Measurements from ENCODE around the gene TSPO.

The TSPO gene

DNA sequence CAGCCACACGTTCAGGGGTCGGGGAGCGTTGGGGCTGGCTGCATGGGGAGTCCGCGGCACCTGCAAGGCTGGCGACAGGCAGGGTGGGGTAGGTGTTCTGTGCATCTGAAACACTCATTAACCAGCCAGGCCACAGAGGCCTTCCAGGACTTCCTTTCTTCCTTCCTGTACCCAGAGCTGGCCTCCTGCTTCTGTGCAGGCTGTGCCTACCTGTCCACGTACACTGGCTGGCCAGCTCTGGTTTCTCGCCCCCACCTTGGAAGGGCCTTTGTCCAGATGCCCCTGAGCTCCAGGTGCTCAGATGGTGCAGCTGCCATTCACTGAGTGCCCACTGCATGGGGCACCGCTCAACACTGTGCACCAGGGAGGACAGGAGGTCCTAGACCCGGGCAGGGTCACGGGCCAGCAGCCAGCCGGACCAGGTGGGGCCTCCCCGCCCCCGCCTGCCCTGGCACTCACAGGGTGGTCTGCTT lies 19.7 kb downstream of the TSPO start:
- Histone ChIP-seq H3K36me3 (ENCODE audit: control insufficient read depth, insufficient read depth, low read length) (peaks cover 88% of the 10 kb centered on the region), H3K27me3 (ENCODE audit: control insufficient read depth, insufficient read depth, low read length) (no peaks in the 10 kb centered on the region), H3K9me3 (ENCODE audit: control insufficient read depth, insufficient read depth, low read depth, low read length) (no peaks in the 10 kb centered on the region), H3K4me1 (ENCODE audit: control insufficient read depth, insufficient read depth, low read length) (no peaks in the 10 kb centered on the region), H3K4me3 (ENCODE audit: low read depth, low read length) (no peak overlapping the region), H3K27ac (ENCODE audit: low read depth, low read length) (no peak overlapping the region), H3K9ac (ENCODE audit: low read length) (no peak overlapping the region)

DNA sequence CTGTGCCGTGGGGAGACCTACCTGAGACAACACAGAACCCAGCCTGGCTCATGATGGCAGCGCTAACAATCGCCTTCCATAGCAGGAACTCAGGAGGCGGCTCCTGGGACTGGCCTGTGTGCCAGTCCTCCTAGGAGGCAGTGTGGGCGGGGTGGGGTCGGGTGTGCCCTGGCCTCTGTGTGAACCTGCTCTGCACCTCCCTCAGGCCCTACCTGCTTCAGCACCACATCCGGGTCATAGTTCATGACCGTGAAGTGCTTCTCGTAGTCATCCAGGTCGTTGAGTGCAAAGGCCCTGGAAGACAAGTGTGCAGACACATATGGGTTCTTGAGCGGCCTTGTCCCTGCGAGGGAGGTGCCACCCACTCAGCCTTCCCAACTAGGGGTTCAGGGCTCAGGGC lies 20.2 kb downstream of the TSPO start:
- Histone ChIP-seq H3K4me3 (ENCODE audit: low read depth, low read length) (no peak overlapping the region), H3K4me1 (ENCODE audit: control insufficient read depth, insufficient read depth, low read length) (no peaks in the 10 kb centered on the region), H3K36me3 (ENCODE audit: control insufficient read depth, insufficient read depth, low read length) (peaks cover 92% of the 10 kb centered on the region), H3K9me3 (ENCODE audit: control insufficient read depth, insufficient read depth, low read depth, low read length) (no peaks in the 10 kb centered on the region), H3K27ac (ENCODE audit: low read depth, low read length) (no peak overlapping the region), H3K27me3 (ENCODE audit: control insufficient read depth, insufficient read depth, low read length) (no peaks in the 10 kb centered on the region), H3K9ac (ENCODE audit: low read length) (no peak overlapping the region)

DNA sequence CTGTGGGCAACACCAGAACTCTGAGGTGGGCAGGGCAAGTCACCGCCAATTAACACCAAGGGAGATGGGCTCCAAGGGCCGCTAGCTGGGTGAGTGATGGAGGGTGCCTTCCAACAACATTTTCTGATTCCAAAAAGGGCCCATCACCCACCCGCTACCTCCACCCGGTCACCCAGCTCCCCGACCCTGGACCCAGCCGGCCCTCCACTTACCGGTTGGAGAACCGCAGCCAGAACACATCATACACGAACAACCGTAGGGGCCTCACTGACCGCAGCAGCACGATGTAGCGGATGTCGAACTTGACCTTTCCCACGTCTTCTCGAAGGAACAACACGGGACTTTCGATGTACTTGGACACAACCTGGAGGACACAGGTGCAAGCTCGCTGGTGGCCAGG lies 20.8 kb downstream of the TSPO start:
- H3K27ac ChIP-seq (ENCODE audit: low read depth, low read length), result no peak overlapping the region
- no peaks in the 10 kb centered on the region for H3K27me3 ChIP-seq (ENCODE audit: control insufficient read depth, insufficient read depth, low read length)
- H3K9ac ChIP-seq (ENCODE audit: low read length), result no peak overlapping the region
- H3K4me1 ChIP-seq (ENCODE audit: control insufficient read depth, insufficient read depth, low read length), result no peaks in the 10 kb centered on the region
- H3K4me3 ChIP-seq (ENCODE audit: low read depth, low read length), result no peak overlapping the region
- H3K9me3 ChIP-seq (ENCODE audit: control insufficient read depth, insufficient read depth, low read depth, low read length), result no peaks in the 10 kb centered on the region
- H3K36me3 ChIP-seq (ENCODE audit: control insufficient read depth, insufficient read depth, low read length), result peaks cover 90% of the 10 kb centered on the region

DNA sequence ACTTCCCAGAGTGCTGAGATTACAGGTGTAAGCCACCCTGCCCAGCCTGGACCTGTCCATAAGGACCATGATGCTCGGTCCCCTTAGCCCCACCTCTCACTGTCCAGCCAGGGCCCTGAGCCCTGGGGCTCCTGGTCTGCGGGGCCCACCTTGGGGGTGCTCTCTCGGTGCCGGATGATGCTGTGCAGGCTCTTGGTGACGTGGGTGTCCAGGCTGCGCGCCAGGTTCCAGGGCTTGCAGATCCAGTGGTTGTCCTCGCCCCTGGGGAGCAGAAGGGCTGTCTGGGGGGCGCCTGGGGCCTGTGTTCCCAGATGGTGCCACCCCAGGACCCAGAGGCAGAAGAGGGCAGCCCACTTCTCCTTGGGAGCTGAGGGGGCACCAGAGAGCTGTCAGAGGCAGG lies 22.2 kb downstream of the TSPO start:
- Histone ChIP-seq H3K4me1 (ENCODE audit: control insufficient read depth, insufficient read depth, low read length) (no peaks in the 10 kb centered on the region), H3K36me3 (ENCODE audit: control insufficient read depth, insufficient read depth, low read length) (peaks cover 86% of the 10 kb centered on the region), H3K27ac (ENCODE audit: low read depth, low read length) (no peak overlapping the region), H3K4me3 (ENCODE audit: low read depth, low read length) (no peak overlapping the region), H3K9ac (ENCODE audit: low read length) (no peak overlapping the region), H3K9me3 (ENCODE audit: control insufficient read depth, insufficient read depth, low read depth, low read length) (no peaks in the 10 kb centered on the region), H3K27me3 (ENCODE audit: control insufficient read depth, insufficient read depth, low read length) (no peaks in the 10 kb centered on the region)

DNA sequence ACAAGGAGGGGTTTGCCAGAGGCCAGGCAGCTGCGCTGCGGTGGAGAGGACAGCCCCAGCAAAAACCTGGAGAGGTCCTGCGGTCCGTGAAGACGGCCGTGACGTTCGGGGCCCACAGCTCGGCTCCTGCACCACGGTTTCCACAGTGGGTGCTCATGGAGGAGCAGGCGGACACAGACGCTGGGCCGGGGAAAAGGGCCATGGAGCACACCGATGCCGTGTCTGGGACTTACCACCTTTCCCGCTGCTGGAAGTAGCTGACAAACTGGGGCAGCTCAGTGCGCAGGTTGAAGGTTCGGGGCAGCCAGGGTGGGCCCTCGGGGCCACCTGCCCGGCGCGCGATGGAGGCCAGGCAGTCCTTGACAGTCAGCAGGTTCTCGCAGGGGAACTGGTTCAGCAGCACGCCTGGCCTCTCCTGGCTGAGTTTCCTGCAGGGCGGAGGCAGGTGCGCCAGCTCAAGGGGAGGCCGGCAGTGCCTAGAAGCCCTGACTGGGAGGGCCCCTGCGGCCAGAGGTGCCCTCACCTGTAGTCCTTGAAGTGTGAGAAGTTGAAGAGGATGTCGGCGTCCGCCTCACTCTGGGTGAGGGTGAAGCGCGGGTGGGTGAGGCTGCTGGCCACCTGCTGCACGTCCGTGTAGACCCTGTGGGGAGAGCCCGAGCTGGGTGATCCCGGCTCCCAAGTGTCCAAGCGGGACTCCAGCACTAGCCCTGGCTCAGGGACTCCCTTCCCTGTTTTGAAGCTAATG lies 22.8 kb downstream of the TSPO start:
- peaks cover 86% of the 10 kb centered on the region for H3K36me3 ChIP-seq (ENCODE audit: control insufficient read depth, insufficient read depth, low read length)
- no peaks in the 10 kb centered on the region for H3K4me1 ChIP-seq (ENCODE audit: control insufficient read depth, insufficient read depth, low read length)
- no peaks in the 10 kb centered on the region for H3K27me3 ChIP-seq (ENCODE audit: control insufficient read depth, insufficient read depth, low read length)
- no peak overlapping the region for H3K4me3 ChIP-seq (ENCODE audit: low read depth, low read length)
- H3K27ac ChIP-seq (ENCODE audit: low read depth, low read length), result no peak overlapping the region
- H3K9me3 ChIP-seq (ENCODE audit: control insufficient read depth, insufficient read depth, low read depth, low read length), result no peaks in the 10 kb centered on the region
- H3K9ac ChIP-seq (ENCODE audit: low read length), result no peak overlapping the region

DNA sequence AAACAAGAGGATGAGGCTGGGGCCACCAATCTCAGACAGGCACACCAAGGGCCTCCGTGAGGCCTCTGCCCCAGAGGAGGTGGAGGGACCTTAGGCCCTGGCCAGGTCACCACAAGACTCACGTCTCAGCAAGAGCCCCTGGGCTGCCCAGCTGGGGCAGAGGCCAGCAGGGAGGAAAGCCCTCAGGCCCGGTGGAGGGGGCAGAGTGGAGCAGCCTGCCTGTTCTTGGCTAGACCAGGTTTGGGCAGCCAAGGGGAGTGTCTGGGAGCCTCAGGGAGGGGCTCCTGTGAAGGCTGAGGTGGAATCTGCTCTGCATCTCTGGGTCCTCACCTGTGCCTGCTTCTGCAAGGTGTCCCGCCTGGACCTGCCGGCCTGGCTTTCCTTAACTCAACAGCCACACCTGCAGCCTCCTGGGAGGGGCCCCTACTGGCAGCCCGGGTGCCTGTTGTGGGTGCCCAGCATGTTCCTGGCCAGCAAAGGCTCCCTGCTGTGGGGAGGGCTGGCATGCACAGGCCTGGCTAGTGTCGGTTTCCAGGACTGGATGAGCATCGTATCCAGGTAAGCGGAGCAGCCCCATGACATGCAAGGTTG lies 23.7 kb downstream of the TSPO start:
- Histone ChIP-seq H3K4me3 (ENCODE audit: low read depth, low read length) (no peak overlapping the region), H3K36me3 (ENCODE audit: control insufficient read depth, insufficient read depth, low read length) (peaks cover 86% of the 10 kb centered on the region), H3K4me1 (ENCODE audit: control insufficient read depth, insufficient read depth, low read length) (no peaks in the 10 kb centered on the region), H3K9me3 (ENCODE audit: control insufficient read depth, insufficient read depth, low read depth, low read length) (no peaks in the 10 kb centered on the region), H3K27me3 (ENCODE audit: control insufficient read depth, insufficient read depth, low read length) (no peaks in the 10 kb centered on the region), H3K9ac (ENCODE audit: low read length) (no peak overlapping the region), H3K27ac (ENCODE audit: low read depth, low read length) (no peak overlapping the region)

DNA sequence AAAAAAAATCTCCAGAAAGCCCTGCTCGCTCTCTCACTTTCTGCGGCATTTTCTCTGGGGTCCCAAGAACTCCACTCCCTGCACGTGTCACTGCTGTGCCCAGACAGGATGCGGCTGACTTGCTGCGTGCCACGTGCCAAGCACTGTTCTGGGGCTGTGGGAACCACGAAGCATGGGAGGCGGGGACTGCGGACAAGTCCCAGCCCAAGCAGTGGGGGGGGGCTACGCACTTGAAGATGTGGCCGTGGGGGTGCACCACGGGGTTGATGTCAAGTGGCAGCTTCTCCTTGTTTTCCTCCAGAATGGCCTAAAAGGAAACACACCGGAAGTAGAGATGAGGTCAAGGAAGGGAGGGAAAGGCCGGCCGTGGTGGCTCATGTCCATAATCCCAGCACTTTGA lies 24.7 kb downstream of the TSPO start:
- H3K4me3 ChIP-seq (ENCODE audit: low read depth, low read length), result no peak overlapping the region
- H3K27me3 ChIP-seq (ENCODE audit: control insufficient read depth, insufficient read depth, low read length), result no peaks in the 10 kb centered on the region
- peaks cover 85% of the 10 kb centered on the region for H3K36me3 ChIP-seq (ENCODE audit: control insufficient read depth, insufficient read depth, low read length)
- no peak overlapping the region for H3K9ac ChIP-seq (ENCODE audit: low read length)
- no peaks in the 10 kb centered on the region for H3K9me3 ChIP-seq (ENCODE audit: control insufficient read depth, insufficient read depth, low read depth, low read length)
- H3K4me1 ChIP-seq (ENCODE audit: control insufficient read depth, insufficient read depth, low read length), result no peaks in the 10 kb centered on the region
- H3K27ac ChIP-seq (ENCODE audit: low read depth, low read length), result no peak overlapping the region

DNA sequence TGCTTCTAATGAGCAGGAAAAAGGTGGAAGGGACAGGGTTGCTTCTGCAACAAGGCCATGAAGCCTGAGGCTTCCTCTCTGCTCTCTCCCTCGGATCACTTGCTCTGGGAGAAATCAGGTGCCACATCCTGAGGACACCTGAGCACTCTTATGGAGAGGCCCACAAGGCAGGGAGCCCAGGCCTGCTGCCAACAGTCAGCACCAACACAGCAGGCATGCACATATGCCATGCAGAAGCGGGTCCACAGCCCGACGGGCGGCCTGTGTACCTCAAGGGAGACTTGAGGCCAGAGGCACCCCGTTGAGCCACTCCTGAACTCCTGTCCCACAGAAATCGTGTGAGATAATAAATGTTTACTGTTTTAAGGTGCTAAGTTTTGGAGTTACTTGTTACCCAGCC lies 26.1 kb downstream of the TSPO start:
- H3K9ac ChIP-seq (ENCODE audit: low read length), result no peak overlapping the region
- peaks cover 85% of the 10 kb centered on the region for H3K36me3 ChIP-seq (ENCODE audit: control insufficient read depth, insufficient read depth, low read length)
- H3K9me3 ChIP-seq (ENCODE audit: control insufficient read depth, insufficient read depth, low read depth, low read length), result no peaks in the 10 kb centered on the region
- H3K4me3 ChIP-seq (ENCODE audit: low read depth, low read length), result no peak overlapping the region
- no peaks in the 10 kb centered on the region for H3K4me1 ChIP-seq (ENCODE audit: control insufficient read depth, insufficient read depth, low read length)
- H3K27me3 ChIP-seq (ENCODE audit: control insufficient read depth, insufficient read depth, low read length), result no peaks in the 10 kb centered on the region
- H3K27ac ChIP-seq (ENCODE audit: low read depth, low read length), result no peak overlapping the region

DNA sequence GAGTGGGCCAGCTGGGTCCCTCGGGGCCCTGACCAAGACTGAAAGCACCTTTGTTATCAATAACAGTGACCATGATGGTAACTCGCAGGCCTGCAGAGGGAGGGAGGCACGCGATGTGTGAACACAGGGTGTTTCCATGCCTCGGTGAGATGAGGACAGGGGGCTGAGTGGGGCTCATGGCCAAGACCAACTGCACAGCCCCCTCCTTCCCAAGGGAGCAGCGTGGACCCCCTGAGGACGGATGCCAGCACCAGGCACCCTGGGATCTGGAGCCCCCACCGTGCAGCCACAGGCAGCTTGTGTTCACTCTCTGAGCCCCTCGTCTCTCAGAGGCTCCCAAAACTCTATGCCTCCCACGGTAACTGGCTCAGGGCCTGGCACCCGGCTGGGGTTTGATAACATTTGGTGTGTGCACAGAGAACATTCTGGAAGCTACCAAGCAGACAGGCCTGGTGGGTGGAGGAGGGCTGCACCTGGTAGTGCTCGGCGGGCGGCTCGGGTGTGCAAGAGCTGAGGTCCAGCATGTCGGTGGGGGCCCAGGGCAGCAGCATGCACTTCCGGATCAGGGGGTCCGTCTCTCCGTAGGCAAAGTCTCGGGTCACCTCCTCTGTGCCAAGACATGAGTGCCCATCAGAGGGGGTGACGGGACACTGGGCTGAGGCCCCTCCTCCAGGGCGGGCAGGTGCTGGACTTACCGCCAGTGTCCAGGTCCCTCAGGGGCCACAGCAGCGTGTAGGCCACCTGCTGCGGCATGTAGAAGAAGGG lies 28.0 kb downstream of the TSPO start:
- Histone ChIP-seq H3K27me3 (ENCODE audit: control insufficient read depth, insufficient read depth, low read length) (no peaks in the 10 kb centered on the region), H3K36me3 (ENCODE audit: control insufficient read depth, insufficient read depth, low read length) (peaks cover 74% of the 10 kb centered on the region), H3K9ac (ENCODE audit: low read length) (no peak overlapping the region), H3K4me3 (ENCODE audit: low read depth, low read length) (no peak overlapping the region), H3K27ac (ENCODE audit: low read depth, low read length) (no peak overlapping the region), H3K9me3 (ENCODE audit: control insufficient read depth, insufficient read depth, low read depth, low read length) (no peaks in the 10 kb centered on the region), H3K4me1 (ENCODE audit: control insufficient read depth, insufficient read depth, low read length) (no peaks in the 10 kb centered on the region)

DNA sequence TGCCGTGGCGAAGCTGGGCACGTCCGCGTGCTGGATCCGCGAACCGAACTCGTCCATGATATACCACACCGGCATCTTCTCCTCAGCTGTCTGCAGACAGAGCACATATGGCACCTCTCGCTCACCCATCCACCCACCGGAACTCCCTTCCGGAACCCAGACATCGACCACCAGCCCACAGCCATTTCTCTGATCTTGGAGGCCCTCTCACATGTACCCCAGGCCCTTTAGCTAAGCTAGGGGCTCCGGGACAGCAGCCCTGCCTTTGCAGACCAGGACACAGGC lies 28.5 kb downstream of the TSPO start:
- H3K4me1 ChIP-seq (ENCODE audit: control insufficient read depth, insufficient read depth, low read length), result no peaks in the 10 kb centered on the region
- H3K9me3 ChIP-seq (ENCODE audit: control insufficient read depth, insufficient read depth, low read depth, low read length), result no peaks in the 10 kb centered on the region
- H3K27ac ChIP-seq (ENCODE audit: low read depth, low read length), result no peak overlapping the region
- no peak overlapping the region for H3K9ac ChIP-seq (ENCODE audit: low read length)
- H3K4me3 ChIP-seq (ENCODE audit: low read depth, low read length), result no peak overlapping the region
- H3K36me3 ChIP-seq (ENCODE audit: control insufficient read depth, insufficient read depth, low read length), result peaks cover 68% of the 10 kb centered on the region
- no peaks in the 10 kb centered on the region for H3K27me3 ChIP-seq (ENCODE audit: control insufficient read depth, insufficient read depth, low read length)

DNA sequence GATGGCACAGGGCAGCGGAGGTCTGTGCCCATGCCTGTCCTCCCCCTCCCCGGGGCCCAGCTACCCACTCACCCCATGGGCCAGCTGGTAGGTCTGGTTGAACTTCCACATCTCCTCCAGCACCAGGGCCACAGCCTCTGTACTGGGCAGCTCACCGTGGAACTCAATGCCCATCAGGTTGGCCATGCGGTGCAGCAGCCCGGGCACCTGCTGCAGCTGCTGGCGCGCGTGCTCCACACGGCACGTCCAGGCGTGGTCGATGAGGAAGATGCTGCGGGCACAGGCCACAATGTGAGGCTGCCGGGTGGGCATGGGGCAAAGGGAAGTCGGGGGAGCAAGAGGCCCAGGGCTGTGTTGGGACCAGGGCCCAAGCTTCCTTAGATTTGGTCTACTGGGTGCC lies 29.3 kb downstream of the TSPO start:
- no peaks in the 10 kb centered on the region for H3K27me3 ChIP-seq (ENCODE audit: control insufficient read depth, insufficient read depth, low read length)
- H3K27ac ChIP-seq (ENCODE audit: low read depth, low read length), result no peak overlapping the region
- peaks cover 60% of the 10 kb centered on the region for H3K36me3 ChIP-seq (ENCODE audit: control insufficient read depth, insufficient read depth, low read length)
- peaks cover 5% of the 10 kb centered on the region for H3K4me1 ChIP-seq (ENCODE audit: control insufficient read depth, insufficient read depth, low read length)
- no peak overlapping the region for H3K4me3 ChIP-seq (ENCODE audit: low read depth, low read length)
- H3K9me3 ChIP-seq (ENCODE audit: control insufficient read depth, insufficient read depth, low read depth, low read length), result no peaks in the 10 kb centered on the region
- no peak overlapping the region for H3K9ac ChIP-seq (ENCODE audit: low read length)
